Kidney (tissue), 14 donors: ENCODE measurements around the gene SCO2. TPM values are rescaled to one million over a fixed set of nuclear protein-coding genes. Genes with fewer than 3 reads are reported as not detected.

Experiments used
- DNase-seq, 5 donors: peaks; one replicate each; pipeline ENCODE4 v3.0.0-alpha.2; 2013 to 2020
- FAIRE-seq: peaks from 2 replicates; lab custom pipeline; 2012; peaks lifted over from hg19 to GRCh38; lab: Jason Lieb, UNC
- H3K27ac ChIP-seq, 2 donors: one replicate each; pipeline ENCODE4 v1.7.0; 2013; ENCODE audit warnings: low read depth in 2 of 2, low read length in 2 of 2, inconsistent platforms in 1 of 2
- H3K27me3 ChIP-seq: one replicate; pipeline ENCODE4 v1.7.1; 2013; ENCODE audit warnings: low read length, inconsistent platforms; ENCODE audit not compliant: control insufficient read depth, insufficient read depth
- H3K36me3 ChIP-seq, 3 donors: one replicate each; pipeline versions ENCODE4 v1.7.0 to v1.7.1; 2013; ENCODE audit warnings: low read length in 3 of 3, control low read depth in 1 of 3, inconsistent platforms in 1 of 3; ENCODE audit not compliant: insufficient read depth in 3 of 3, control insufficient read depth in 2 of 3
- H3K4me1 ChIP-seq, 3 donors: one replicate each; pipeline versions ENCODE4 v1.7.0 to v1.7.1; 2013; ENCODE audit warnings: low read length in 3 of 3, inconsistent platforms in 1 of 3, low read depth in 1 of 3; ENCODE audit not compliant: control insufficient read depth in 2 of 3, insufficient read depth in 2 of 3
- H3K4me3 ChIP-seq, 3 donors: one replicate each; pipeline versions ENCODE4 v1.7.0 to v1.8.1; 2013; ENCODE audit warnings: low read length in 3 of 3, control low read depth in 1 of 3, inconsistent platforms in 1 of 3
- H3K9ac ChIP-seq, 3 donors: one replicate each; pipeline versions ENCODE4 v1.7.0 to v1.7.1; 2013; ENCODE audit warnings: low read length in 3 of 3, control low read depth in 1 of 3, inconsistent platforms in 1 of 3
- H3K9me3 ChIP-seq, 3 donors: one replicate each; pipeline versions ENCODE4 v1.7.0 to v1.7.1; 2013; ENCODE audit warnings: low read length in 3 of 3, control low read depth in 1 of 3, inconsistent platforms in 1 of 3; ENCODE audit not compliant: control insufficient read depth in 2 of 3, insufficient read depth in 1 of 3
- CTCF ChIP-seq: IDR thresholded peaks from 3 replicates; pipeline ENCODE4 v1.5.1; 2012; ENCODE audit warnings: mild to moderate bottlenecking, moderate library complexity, borderline replicate concordance; ENCODE audit not compliant: insufficient read depth; ENCODE audit errors: extremely low read depth
- intact Hi-C: fragments of 100-400 bp; cut with DNase I; formaldehyde crosslinking; loops from one replicate; pipeline ENCODE4 v1.11.1; 2022
- polyA plus RNA-seq: library from polyadenylated mRNA; stranded (reverse); fragments of 350-450 nt; fragmentation: Illumina TruSeq; extraction: RNeasy Lipid Tissue Mini Kit (QIAGEN cat#74804); gene quantifications from one replicate; pipeline ENCODE4 v1.2.3, GENCODE V29; 2014; ENCODE audit warnings: low read depth, low replicate concordance; ENCODE audit not compliant: insufficient read depth
- total RNA-seq: library from RNA; stranded (reverse); fragmentation: NEBNext Ultra II Directional; extraction: Animal tissue kit (Norgen Biotek cat#: 25700); gene quantifications from one replicate; pipeline ENCODE4 v1.2.1, GENCODE V29; 2021
- donor health status: control.
- donor health status: control.
- donor health status: control.
- donor health status: control.
- donor health status: control.
- donor health status: DM: yes; HTN: yes; CAD: no.
- donor health status: Normal renal cell carcinoma (clear cell type).

SCO2 gene
- total and polyA plus RNA-seq, 2 donors from 2014 or later: 1.1 to 4.1 TPM

- H3K27me3 ChIP-seq: peaks cover 11% of the 10 kb centered on the region
- no peak overlapping the region for H3K4me3 ChIP-seq
- peak in 2 of 5 donors; percentile 50 to 74 for DNase-seq
- no peak overlapping the region for H3K27ac ChIP-seq
- no peak for TF ChIP-seq CTCF
- H3K9ac ChIP-seq: no peak overlapping the region
- H3K36me3 ChIP-seq: no peaks in the 10 kb centered on the region
- no peaks in the 10 kb centered on the region for H3K9me3 ChIP-seq
- no peak for FAIRE-seq
- peaks cover 0 to 3% (median 0%) of the 10 kb centered on the region in 3 donors for H3K4me1 ChIP-seq
- intact Hi-C loops: no loop called here
These were observed 21.2 kb upstream of the SCO2 start for GRCh38 chr22:50546326-50547262.

GRCh38 chr22:50545522-50546325 is 20.3 kb upstream of the SCO2 start, which contains the start of gene KLHDC7B:
KLHDC7B (plus strand) TSS chr22:50545899; CDS start chr22:50546244, 345 bp downstream.
- peak within 1 kb of the TSS in 1 of 2 donors; percentile 7 for H3K27ac ChIP-seq

GRCh38 chr22:50544746-50545253 is 19.4 kb upstream of the SCO2 start:
- Histone ChIP-seq H3K9ac (peak overlapping the region in 1 of 3 donors; percentile 24), H3K4me1 (peaks cover 0 to 3% (median 0%) of the 10 kb centered on the region in 3 donors), H3K4me3 (peak overlapping the region in 1 of 3 donors; percentile 29), H3K27me3 (peaks cover 11% of the 10 kb centered on the region), H3K27ac (peak overlapping the region in 1 of 2 donors; percentile 67), H3K9me3 (no peaks in the 10 kb centered on the region), H3K36me3 (no peaks in the 10 kb centered on the region)
- no peak for TF ChIP-seq CTCF
- no peak for FAIRE-seq
- DNase-seq: peak in 2 of 5 donors; percentile 42 to 87
- intact Hi-C loops: no loop called here

More at GRCh38 chr22:50545522-50546325, 20.3 kb upstream of the SCO2 start, which contains the start of gene KLHDC7B:
- DNase-seq: no peak
- H3K4me1 ChIP-seq: peaks cover 0 to 3% (median 0%) of the 10 kb centered on the region in 3 donors
- H3K27me3 ChIP-seq: peaks cover 11% of the 10 kb centered on the region
- H3K9ac ChIP-seq: peak within 1 kb of the TSS in 1 of 3 donors; percentile 24
- TF ChIP-seq CTCF: no peak
- no peaks in the 10 kb centered on the region for H3K36me3 ChIP-seq
- H3K9me3 ChIP-seq: no peaks in the 10 kb centered on the region
- H3K4me3 ChIP-seq: no peak within 1 kb of the TSS
- no peak for FAIRE-seq
- intact Hi-C loops: no loop called here
